ENCODE data around the gene RELT. TPM values are rescaled to one million over a fixed set of nuclear protein-coding genes. Genes with fewer than 3 reads are reported as not detected.

RELT gene
- total RNA-seq, 2 experiments from 2014 or later, result 22.0 to 24.6 TPM

- POLR2A ChIA-PET, result no interaction called here
- Mint-ChIP-seq H3K9me3 (no peaks in the 10 kb centered on the region), H3K36me3 (ENCODE audit: low read depth) (peaks cover 5% of the 10 kb centered on the region), H3K4me3 (no peak overlapping the region), H3K4me1 (peaks cover 27% of the 10 kb centered on the region), H3K27ac (peak overlapping the region; percentile 87), H3K27me3 (no peaks in the 10 kb centered on the region)
- CTCF ChIA-PET, result interaction anchor here (0.7 to 8.2 kb wide), 2 partner anchors 16 to 664 kb away, joined by 5 to 57 read pairs; no protein-coding TSS in a partner anchor
- no peak for DNase-seq
These were observed 8.6 kb upstream of the RELT start for GRCh38 chr11:73367482-73368024.

- no peak overlapping the region for H3K4me3 Mint-ChIP-seq
- ChIA-PET POLR2A (no interaction called here), CTCF (interaction anchor here (0.6 to 2.3 kb wide), 6 partner anchors 12 to 262 kb away, joined by 3 to 9 read pairs (median 5); no protein-coding TSS in a partner anchor)
These were observed 3.7 kb upstream of the RELT start for GRCh38 chr11:73372375-73372993.

GRCh38 chr11:73374151-73374550 lies 2.0 kb upstream of the RELT start:
- Mint-ChIP-seq H3K4me1 (peaks cover 33% of the 10 kb centered on the region), H3K36me3 (ENCODE audit: low read depth) (peaks cover 5% of the 10 kb centered on the region), H3K9me3 (no peaks in the 10 kb centered on the region), H3K27ac (no peak overlapping the region), H3K4me3 (no peak overlapping the region), H3K27me3 (no peaks in the 10 kb centered on the region)
- no peak for DNase-seq
- ChIA-PET POLR2A (no interaction called here), CTCF (interaction anchor here (1.4 to 1.7 kb wide), 2 partner anchors 13 to 23 kb away, joined by 6 to 9 read pairs; no protein-coding TSS in a partner anchor)

More at GRCh38 chr11:73372375-73372993, 3.7 kb upstream of the RELT start:
- Mint-ChIP-seq H3K4me1 (peaks cover 22% of the 10 kb centered on the region), H3K27me3 (no peaks in the 10 kb centered on the region), H3K9me3 (no peaks in the 10 kb centered on the region), H3K27ac (no peak overlapping the region), H3K36me3 (ENCODE audit: low read depth) (peaks cover 5% of the 10 kb centered on the region)
- DNase-seq, result no peak

- ChIA-PET POLR2A (no interaction called here), CTCF (interaction anchor here (0.9 to 1.7 kb wide), 6 partner anchors 11 to 23 kb away, joined by 3 to 7 read pairs (median 4); no protein-coding TSS in a partner anchor)
- no peaks in the 10 kb centered on the region for H3K9me3 Mint-ChIP-seq
- peak overlapping the region; percentile 89 for H3K27ac Mint-ChIP-seq
- peak overlapping the region; percentile 94 for H3K4me3 Mint-ChIP-seq
- H3K4me1 Mint-ChIP-seq, result peaks cover 41% of the 10 kb centered on the region
- H3K27me3 Mint-ChIP-seq, result no peaks in the 10 kb centered on the region
- no peak for DNase-seq
- peaks cover 5% of the 10 kb centered on the region for H3K36me3 Mint-ChIP-seq (ENCODE audit: low read depth)
These were observed 404 bp upstream of the RELT start for GRCh38 chr11:73375830-73376159.

- POLR2A ChIA-PET, result interaction anchor here (0.6 to 0.7 kb wide), 2 partner anchors 24 to 266 kb away, joined by 3 read pairs; no protein-coding TSS in a partner anchor
- peak; percentile 60 for DNase-seq
- peaks cover 5% of the 10 kb centered on the region for H3K36me3 Mint-ChIP-seq (ENCODE audit: low read depth)
- no peaks in the 10 kb centered on the region for H3K9me3 Mint-ChIP-seq
- CTCF ChIA-PET, result interaction anchor here (0.5 to 2.0 kb wide), 14 partner anchors 12 to 314 kb away, joined by 3 to 8 read pairs (median 4); no protein-coding TSS in a partner anchor
- no peaks in the 10 kb centered on the region for H3K27me3 Mint-ChIP-seq
- peak overlapping the region; percentile 94 for H3K4me3 Mint-ChIP-seq
- H3K4me1 Mint-ChIP-seq, result peaks cover 47% of the 10 kb centered on the region
- peak overlapping the region; percentile 95 for H3K27ac Mint-ChIP-seq
These were observed 817 bp downstream of the RELT start for GRCh38 chr11:73376803-73377629.

- Mint-ChIP-seq H3K4me1 (peaks cover 67% of the 10 kb centered on the region), H3K9me3 (no peaks in the 10 kb centered on the region), H3K36me3 (ENCODE audit: low read depth) (peaks cover 5% of the 10 kb centered on the region), H3K4me3 (peak overlapping the region; percentile 94), H3K27ac (peak overlapping the region; percentile 50), H3K27me3 (no peaks in the 10 kb centered on the region)
- CTCF ChIA-PET, result interaction anchor here (1.0 to 1.7 kb wide), 3 partner anchors 14 to 28 kb away, joined by 3 to 6 read pairs (median 3); no protein-coding TSS in a partner anchor
- no peak for DNase-seq
- POLR2A ChIA-PET, result no interaction called here
These were observed 3.1 kb downstream of the RELT start for GRCh38 chr11:73379189-73379880.

- peaks cover 7% of the 10 kb centered on the region for H3K36me3 Mint-ChIP-seq (ENCODE audit: low read depth)
- H3K4me3 Mint-ChIP-seq, result no peak overlapping the region
- POLR2A ChIA-PET, result no interaction called here
- H3K27me3 Mint-ChIP-seq, result no peaks in the 10 kb centered on the region
- CTCF ChIA-PET, result interaction anchor here (1.7 kb wide), 1 partner anchor 13 kb away, joined by 6 read pairs; no protein-coding TSS in a partner anchor
- DNase-seq, result no peak
- no peaks in the 10 kb centered on the region for H3K9me3 Mint-ChIP-seq
- H3K27ac Mint-ChIP-seq, result no peak overlapping the region
- H3K4me1 Mint-ChIP-seq, result peaks cover 74% of the 10 kb centered on the region
These were observed 4.1 kb downstream of the RELT start for GRCh38 chr11:73380331-73380730.

GRCh38 chr11:73380897-73381410 lies 4.8 kb downstream of the RELT start:
- ChIA-PET POLR2A (no interaction called here), CTCF (interaction anchor here (0.9 kb wide), 1 partner anchor 20 kb away, joined by 3 read pairs; no protein-coding TSS in a partner anchor)
- H3K27me3 Mint-ChIP-seq, result no peaks in the 10 kb centered on the region
- no peaks in the 10 kb centered on the region for H3K9me3 Mint-ChIP-seq
- H3K4me1 Mint-ChIP-seq, result peaks cover 74% of the 10 kb centered on the region
- DNase-seq, result no peak
- peak overlapping the region; percentile 69 for H3K27ac Mint-ChIP-seq
- H3K36me3 Mint-ChIP-seq (ENCODE audit: low read depth), result peaks cover 8% of the 10 kb centered on the region
- no peak overlapping the region for H3K4me3 Mint-ChIP-seq

GRCh38 chr11:73381589-73381988 lies 5.4 kb downstream of the RELT start:
- no peak for DNase-seq
- Mint-ChIP-seq H3K4me1 (peaks cover 79% of the 10 kb centered on the region), H3K4me3 (no peak overlapping the region), H3K36me3 (ENCODE audit: low read depth) (peaks cover 8% of the 10 kb centered on the region), H3K27me3 (no peaks in the 10 kb centered on the region), H3K9me3 (no peaks in the 10 kb centered on the region), H3K27ac (peak overlapping the region; percentile 69)
- ChIA-PET POLR2A (no interaction called here), CTCF (interaction anchor here (0.9 kb wide), 1 partner anchor 21 kb away, joined by 3 read pairs; no protein-coding TSS in a partner anchor)

- Mint-ChIP-seq H3K4me1 (peaks cover 81% of the 10 kb centered on the region), H3K36me3 (ENCODE audit: low read depth) (peaks cover 4% of the 10 kb centered on the region), H3K27ac (peak overlapping the region; percentile 68), H3K4me3 (no peak overlapping the region), H3K27me3 (no peaks in the 10 kb centered on the region), H3K9me3 (no peaks in the 10 kb centered on the region)
- POLR2A ChIA-PET, result no interaction called here
- DNase-seq, result no peak
- CTCF ChIA-PET, result interaction anchor here (1.5 kb wide), 1 partner anchor 26 kb away, joined by 3 read pairs; no protein-coding TSS in a partner anchor
These were observed 6.0 kb downstream of the RELT start for GRCh38 chr11:73382183-73382582.

- H3K27me3 Mint-ChIP-seq, result no peaks in the 10 kb centered on the region
- no peak overlapping the region for H3K4me3 Mint-ChIP-seq
- H3K27ac Mint-ChIP-seq, result peak overlapping the region; percentile 68
- ChIA-PET POLR2A (no interaction called here), CTCF (interaction anchor here (1.3 to 1.5 kb wide), 3 partner anchors 11 to 32 kb away, joined by 3 to 6 read pairs (median 4); no protein-coding TSS in a partner anchor)
- no peaks in the 10 kb centered on the region for H3K9me3 Mint-ChIP-seq
- H3K36me3 Mint-ChIP-seq (ENCODE audit: low read depth), result peaks cover 4% of the 10 kb centered on the region
- peaks cover 81% of the 10 kb centered on the region for H3K4me1 Mint-ChIP-seq
- DNase-seq, result no peak
These were observed 6.5 kb downstream of the RELT start for GRCh38 chr11:73382747-73383146.
